GM19023 (cell line): ENCODE results near the gene ENPP3.

ENCODE experiments used
- ATAC-seq: cut with Tn5 transposase; IDR thresholded peaks from one replicate; pipeline ENCODE4 v1.9.1; 2021; ENCODE audit warnings: mild to moderate bottlenecking, moderate library complexity; ENCODE audit not compliant: unreplicated experiment

The ENPP3 gene

GRCh38 chr6:131636880-131637792 is at the start of gene ENPP3:
TSS of gene ENPP3 (plus strand) at chr6:131637302. CDS start at chr6:131637385, 83 bp downstream.
- no peak for ATAC-seq

DNA sequence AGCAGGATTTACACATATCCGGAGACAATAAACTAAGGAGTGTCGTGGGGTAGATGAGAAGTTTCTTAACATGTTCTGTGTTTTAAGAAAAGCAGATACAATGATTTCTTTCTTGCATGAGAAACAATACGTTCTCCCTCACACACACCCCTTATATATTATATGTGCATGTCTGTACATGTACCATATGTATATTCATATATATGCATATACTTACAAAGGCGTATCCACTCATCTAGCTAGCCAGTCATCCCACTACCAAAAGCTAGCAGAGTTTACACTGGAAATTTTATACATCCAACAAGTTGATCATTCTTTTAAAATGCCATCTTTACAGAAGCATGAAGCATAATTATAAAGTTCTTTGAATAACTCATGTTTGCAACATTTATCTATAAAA is 49.2 kb upstream of the ENPP3 start:
- ATAC-seq: no peak

GRCh38 chr6:131588643-131589042 is 48.5 kb upstream of the ENPP3 start:
- ATAC-seq: no peak

GRCh38 chr6:131592935-131593334 is 44.2 kb upstream of the ENPP3 start:
- ATAC-seq: no peak

DNA sequence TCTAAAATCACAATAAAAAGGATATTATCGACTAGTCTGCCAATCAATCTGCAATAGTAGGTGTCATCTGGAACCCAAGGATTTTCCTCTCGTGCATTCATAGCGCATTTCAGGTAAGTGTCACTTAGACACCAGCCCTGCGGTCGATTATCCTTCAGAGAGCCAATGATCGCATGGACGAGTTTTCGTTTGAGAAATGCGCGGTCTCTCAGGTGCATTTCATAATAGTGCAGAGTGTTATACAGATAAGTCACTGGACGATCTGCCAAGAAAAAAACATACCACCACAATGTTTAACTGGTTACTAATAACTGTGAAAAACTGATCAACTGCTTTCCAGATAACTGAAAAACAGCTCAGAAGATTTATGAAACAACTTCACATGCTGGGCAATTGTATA is 43.0 kb upstream of the ENPP3 start:
- no peak for ATAC-seq

DNA sequence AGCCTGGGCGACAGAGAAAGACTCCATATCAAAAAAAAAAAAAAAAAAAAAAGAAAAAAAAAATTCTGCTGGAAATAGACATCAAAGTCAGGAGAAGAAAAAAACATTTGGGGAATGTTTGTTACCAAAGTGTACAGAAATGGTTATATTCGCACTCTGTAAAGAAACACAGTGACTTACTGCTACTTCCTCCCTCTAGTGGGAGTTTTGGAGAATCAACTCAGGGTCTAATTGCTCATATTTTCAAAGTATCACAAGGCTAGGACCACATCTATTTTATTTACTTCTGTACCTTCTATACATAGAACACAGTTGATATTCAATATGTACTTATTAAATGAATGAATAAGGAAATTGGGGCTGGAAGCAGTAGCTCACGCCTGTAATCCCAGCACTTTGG is 39.7 kb upstream of the ENPP3 start:
- ATAC-seq: no peak

DNA sequence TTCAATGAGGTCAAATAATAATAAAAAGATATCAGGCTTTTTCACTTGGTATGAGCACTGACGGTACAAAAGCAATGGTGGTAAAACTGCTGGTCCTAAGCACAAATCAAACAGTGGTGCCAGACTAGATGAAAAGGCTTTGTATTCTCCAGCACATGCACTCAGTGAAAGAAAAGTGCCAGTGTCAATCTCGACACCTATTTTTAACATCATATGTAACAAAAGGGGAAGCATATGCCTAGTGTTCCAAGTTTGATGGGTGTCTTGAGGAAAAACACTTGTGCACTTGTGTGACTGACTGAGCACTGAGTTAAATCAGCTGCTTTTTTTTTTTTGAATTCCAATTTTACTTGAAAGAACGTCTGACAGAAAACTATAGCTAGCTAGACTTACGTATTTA is 36.4 kb upstream of the ENPP3 start:
- no peak for ATAC-seq

DNA sequence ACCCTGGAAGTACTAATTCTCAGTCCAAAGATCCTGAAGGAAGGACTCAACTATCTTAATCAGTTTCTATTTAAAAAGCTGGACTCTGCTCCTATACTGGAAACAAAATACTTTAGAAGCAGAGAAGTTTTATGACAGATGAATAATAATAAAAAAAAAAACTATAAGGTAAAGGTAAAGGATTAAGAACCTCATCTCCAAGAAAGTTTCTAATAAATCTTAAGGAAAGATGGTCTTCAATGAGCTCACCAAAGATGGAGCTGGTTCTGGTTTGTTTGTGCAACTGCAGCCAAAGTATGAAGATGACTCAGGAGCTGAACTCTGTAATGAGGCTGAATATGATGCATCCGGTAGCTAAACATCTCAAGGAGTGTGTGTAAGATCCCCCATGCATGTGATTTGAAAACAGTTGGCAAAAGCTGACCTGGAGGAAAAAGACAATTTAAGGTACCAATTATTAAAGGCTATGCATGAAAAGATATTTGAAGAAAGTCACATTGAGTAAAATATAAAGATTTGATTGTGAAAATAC is 34.3 kb upstream of the ENPP3 start:
- no peak for ATAC-seq

- no peak for ATAC-seq
Measured at GRCh38 chr6:131613296-131613925, 23.7 kb upstream of the ENPP3 start.

DNA sequence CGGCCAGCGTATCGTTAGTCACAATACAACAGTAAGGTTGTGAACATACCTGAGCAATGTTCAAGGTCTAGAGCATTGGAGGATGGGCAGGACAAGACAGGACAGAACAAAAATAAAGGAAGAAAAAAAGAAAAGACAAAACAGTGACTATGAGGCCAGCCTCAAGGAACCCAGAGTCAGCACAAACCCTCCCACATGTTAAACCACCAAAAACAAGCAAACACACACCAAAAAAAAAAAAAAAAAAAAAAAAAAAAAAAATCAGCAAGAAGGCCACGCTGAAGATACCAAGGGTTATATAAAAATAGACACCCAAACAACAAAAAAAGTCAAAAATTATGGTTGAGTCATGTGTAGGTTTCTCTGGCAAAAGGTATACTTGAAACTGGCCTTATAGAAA is 21.8 kb upstream of the ENPP3 start:
- no peak for ATAC-seq

DNA sequence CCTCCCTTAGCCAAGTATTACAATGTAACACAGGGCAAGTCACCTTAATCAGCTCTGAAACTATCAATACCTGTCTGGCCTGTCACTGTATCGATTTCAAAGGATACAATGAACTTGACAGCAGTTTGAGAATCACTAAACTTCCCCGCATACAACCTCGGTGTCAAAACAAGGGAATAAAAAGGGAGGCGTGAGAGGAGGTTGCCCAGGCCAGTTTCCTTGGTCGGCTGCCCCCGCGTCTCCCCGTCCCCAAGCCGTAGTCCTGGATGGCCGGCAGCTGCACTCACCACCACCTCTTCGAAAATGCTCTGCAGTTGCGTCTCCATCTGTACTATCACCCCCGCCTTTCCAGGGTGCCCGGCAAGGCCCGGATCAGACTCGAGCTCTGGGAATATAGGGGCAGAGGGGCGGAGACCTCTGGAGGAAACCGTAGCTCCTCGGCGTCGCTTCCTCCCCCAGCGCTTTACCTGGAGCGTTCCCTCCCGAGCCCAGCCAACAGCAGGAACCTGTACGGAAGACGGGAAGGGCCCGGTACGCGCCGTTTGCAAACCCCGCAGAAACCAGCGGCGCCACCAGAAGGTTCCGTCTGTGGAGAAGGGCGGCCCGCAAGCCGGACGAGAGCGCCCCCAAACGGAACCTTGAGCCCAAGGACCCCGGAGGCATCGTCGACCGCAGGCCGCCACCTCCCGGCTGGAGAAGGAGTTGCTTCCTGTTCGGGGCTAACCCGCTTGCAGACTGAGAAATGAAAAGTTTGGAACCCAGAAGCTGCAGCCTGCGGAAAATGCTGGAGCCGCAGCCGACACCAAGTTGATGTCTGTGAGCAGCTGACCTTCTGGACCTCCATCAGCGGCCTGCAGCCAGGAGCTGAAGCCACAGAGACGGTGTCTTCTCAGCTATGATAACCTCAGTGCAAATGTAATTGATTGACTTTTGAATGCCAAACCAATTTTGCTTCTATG is 9.1 kb upstream of the ENPP3 start, which contains the start of gene MED23:
Gene MED23, minus strand, starts transcription at position 519 of the 959 bp plus-strand sequence. Its CDS starts 193 bp downstream, at position 326.
- ATAC-seq: peak; percentile 97

GRCh38 chr6:131628726-131629125 is 8.4 kb upstream of the ENPP3 start:
- ATAC-seq: no peak

DNA sequence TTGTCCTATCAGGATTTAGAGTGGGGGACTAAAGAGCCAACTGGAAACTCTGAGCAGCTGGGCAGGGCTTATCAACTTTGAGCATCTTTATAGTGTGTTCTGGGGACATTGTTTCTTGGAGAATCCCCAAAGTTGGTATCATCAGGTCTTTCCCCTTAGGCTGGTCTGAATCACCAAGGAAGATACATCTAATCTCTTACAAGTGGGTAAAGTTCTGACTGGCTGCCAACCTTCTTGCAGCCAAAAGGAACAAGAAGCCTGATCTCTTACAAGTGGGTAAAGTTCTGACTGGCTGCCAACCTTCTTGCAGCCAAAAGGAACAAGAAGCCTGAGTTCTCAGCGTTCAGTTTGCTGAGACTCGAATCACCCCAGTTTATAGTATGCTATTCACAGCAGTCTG is 7.5 kb upstream of the ENPP3 start:
- no peak for ATAC-seq

DNA sequence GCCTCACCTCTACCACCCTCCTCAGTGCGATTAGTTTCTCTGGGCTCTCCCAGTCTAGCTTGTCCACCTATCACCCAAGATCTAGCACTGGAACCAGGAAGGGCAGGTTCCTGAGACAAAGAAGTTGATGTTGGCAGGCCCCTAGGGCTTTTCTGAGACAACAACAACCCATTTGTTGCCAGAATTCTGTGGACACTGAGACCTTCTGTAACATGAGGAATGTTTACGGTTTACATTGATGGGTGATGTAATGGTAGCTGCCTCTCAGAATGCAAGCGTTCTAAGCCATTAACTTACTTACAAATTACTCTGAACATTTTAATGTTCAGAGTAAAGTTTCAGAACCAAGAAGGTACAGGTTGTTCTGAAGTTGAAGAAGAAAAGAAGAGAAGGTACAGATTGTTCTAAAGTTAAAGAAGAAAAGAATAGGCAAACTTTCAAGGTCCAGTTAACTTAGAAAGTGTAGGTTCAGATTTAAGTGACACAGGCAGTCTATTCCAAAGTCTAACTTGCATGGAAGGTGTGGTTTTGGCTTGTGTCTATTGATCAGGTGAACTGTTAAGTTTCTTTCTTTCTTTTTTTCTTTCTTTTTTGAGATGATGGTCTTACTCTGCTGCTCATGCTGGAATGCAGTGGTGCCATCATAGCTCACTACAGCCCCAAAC is 5.3 kb upstream of the ENPP3 start:
- ATAC-seq: no peak

DNA sequence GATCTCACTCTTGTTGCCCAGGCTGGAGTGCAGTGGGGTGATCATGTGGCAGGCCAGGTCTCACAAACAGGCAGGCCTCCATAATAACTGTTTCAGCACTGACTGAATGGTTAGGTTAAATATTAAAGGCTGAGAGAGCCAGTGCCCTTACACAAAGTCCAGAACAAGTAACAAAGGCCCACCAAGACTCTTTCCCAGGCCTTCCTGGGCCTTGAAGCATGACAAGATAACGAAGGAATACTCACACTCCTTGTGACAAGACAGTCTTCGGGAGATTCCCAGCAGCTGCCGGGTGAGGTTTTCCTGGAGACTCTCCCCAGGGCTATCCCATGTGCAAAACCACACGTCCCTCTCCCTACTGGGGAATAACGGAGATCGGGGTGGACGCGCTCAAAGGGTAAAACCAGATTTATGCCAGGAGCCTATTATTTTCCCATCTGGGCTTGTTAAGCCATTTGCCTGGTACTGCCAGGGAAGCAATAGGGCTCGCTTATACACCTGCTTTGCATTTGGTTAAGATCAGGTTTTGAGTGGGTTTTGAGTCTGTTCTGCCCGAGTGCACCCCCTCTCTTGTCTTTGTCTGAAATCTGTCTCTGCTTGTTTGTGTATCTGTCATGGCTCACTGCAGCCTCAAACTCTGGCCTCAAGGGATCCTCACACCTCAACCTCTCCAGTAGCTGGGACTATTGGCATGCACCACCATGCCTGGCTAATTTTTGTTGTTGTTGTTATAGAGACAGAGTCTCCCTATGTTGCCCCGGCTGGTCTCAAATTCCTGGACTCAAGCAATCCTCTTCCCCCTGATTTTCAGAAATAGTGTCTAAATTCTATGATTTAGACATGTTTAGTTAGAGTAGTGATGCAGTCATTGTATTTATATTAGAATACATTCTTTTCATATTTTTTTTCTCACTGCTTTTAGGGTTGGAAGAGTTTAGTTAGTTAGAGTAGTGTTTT is 1.4 kb upstream of the ENPP3 start:
- peak; percentile 85 for ATAC-seq

- no peak for ATAC-seq
Measured at GRCh38 chr6:131638013-131638412, 911 bp downstream of the ENPP3 start.

DNA sequence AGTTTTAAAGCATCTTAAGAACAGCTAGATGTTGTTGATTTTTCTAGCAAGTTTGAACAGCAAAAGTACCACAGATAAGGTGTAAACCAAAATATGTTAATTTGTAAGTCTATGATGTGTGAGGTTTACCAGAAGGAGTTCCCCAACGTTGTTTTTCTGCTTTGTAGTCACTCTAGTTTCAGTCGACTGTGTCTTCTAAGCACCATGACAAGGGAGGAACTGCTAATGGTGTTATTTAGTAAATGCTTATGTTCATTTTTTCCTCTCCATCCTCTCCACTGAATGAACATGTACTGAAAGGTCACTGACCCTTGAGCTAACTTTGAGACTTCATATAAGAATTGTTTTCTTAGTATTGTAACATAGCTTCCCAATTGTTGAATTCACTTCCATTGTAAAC is 3.0 kb downstream of the ENPP3 start:
- peak; percentile 70 for ATAC-seq

GRCh38 chr6:131640576-131640975 is 3.5 kb downstream of the ENPP3 start:
- ATAC-seq: no peak

DNA sequence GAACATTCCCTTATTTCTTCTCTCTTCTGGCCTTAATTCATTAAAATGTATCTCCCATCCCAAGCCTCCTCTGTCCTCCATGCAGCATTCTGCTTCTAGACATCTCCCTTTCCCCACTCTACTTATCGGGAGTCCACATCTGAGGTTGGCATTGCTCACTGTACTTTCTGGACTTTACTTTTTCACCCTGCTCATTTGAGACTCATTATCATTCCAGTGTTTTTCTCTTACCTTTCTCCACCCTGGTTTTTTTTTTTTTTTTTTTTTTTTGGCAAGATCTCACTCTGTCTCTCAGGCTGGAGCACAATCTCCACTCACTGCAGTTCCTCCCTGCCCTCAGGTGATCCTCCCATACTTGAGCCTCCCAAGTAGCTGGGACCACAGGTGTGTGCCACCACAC is 4.5 kb downstream of the ENPP3 start:
- ATAC-seq: no peak
